Measurements from ENCODE around the gene CDS2.

Gene CDS2

DNA sequence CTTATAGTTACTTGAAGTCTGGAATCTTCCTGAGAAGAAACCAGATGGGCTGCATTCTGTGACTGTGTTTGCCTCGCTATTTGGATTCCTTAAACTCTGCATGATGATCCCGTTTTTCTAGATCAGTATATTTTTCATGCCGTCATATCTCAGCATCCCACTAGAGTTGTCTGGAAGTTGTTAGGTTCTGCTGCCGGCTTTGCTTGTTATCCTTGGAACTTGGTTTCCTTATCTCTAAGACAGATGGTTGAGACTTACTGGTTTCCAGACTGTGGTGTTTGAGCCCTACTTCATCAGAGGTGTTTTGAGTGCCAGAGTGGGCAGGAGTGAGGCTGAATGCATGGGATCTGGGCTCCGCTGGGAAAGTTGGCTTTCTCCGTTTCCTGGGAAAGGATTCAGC lies 50.3 kb downstream of the CDS2 start:
- TF ChIP-seq, protein P1, sequence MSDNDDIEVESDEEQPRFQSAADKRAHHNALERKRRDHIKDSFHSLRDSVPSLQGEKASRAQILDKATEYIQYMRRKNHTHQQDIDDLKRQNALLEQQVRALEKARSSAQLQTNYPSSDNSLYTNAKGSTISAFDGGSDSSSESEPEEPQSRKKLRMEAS (IDR thresholded peaks at IDR 0.05; ENCODE audit: low read depth, low read length), result no peak
- TF ChIP-seq MYC (IDR thresholded peaks at IDR 0.05; ENCODE audit: low read depth, low read length) (no peak), CTCF (IDR thresholded peaks at IDR 0.05; ENCODE audit: low read depth, low read length) (no peak), POLR2A (IDR thresholded peaks at IDR 0.05; ENCODE audit: extremely low read depth, insufficient read length) (no peak)
- H3K4me3 ChIP-seq (ENCODE audit: low read depth, low read length), result no peak overlapping the region
- no peak for DNase-seq (ENCODE audit: low read depth)

DNA sequence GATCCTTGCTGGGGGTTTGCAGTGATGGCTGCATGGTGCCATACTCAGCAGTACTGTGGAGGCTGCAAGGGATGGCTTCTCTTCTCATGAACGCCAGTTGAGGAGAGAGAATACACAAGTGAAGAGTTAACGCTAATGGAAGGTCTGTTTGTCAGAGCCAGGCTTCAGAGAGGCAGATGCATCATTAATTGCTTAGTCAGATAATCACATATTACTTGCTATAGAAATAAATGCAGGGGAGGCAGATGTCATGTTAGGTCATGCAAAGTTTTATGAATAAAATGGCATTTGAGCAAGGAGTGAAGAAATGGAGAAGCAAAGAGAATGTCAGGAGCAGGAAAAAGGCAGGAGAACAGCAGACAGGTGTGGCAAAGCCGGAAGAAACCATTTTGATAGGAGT lies 51.2 kb downstream of the CDS2 start:
- DNase-seq (ENCODE audit: low read depth), result no peak
- TF ChIP-seq MYC (IDR thresholded peaks at IDR 0.05; ENCODE audit: low read depth, low read length) (no peak), POLR2A (IDR thresholded peaks at IDR 0.05; ENCODE audit: extremely low read depth, insufficient read length) (no peak)
- TF ChIP-seq, protein P1 (IDR thresholded peaks at IDR 0.05; ENCODE audit: low read depth, low read length), result no peak
- H3K4me3 ChIP-seq (ENCODE audit: low read depth, low read length), result no peak overlapping the region

DNA sequence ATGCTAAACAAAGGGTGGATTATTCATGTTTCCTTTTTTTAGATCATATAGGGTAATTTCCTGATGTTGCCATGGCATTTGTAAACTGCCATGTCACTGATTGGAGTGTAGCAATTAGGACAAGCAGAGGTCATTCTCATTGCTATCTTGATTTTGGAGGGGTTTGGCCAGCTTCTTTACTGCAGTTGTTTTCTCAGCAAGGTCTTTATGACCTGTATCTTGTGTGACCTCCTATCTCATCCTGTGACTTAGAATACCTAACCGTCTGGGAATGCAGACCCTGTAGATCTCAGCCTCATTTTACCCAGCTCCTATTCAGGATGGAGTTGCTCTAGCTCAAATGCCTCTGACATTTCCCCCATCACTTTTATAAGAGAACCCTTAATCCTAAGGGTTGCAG lies 53.6 kb downstream of the CDS2 start:
- no peak overlapping the region for H3K4me3 ChIP-seq (ENCODE audit: low read depth, low read length)
- TF ChIP-seq, protein P1 (IDR thresholded peaks at IDR 0.05; ENCODE audit: low read depth, low read length), result no peak
- no peak for TF ChIP-seq MYC (IDR thresholded peaks at IDR 0.05; ENCODE audit: low read depth, low read length)
- no peak for TF ChIP-seq CTCF (IDR thresholded peaks at IDR 0.05; ENCODE audit: low read depth, low read length)
- no peak for TF ChIP-seq POLR2A (IDR thresholded peaks at IDR 0.05; ENCODE audit: extremely low read depth, insufficient read length)

DNA sequence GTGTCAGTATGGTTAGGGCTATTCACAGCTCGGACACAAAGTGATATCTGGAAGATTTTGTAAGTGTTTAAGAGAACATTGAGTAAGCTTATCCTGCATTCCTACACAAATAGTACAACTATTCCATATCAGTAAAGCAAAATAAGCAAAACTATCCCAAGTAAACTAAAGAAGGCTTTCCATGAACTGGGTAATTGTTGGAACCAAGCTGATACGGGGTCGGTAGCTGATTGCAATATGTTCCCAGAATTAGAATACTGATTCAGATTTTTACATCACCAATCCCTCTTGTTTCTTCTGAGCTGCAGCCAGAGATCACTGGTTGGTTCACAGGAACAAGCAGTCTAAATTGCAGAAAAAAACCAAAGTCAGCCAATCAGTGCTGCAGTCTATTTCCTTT lies 54.1 kb downstream of the CDS2 start:
- no peak for DNase-seq (ENCODE audit: low read depth)
- no peak overlapping the region for H3K4me3 ChIP-seq (ENCODE audit: low read depth, low read length)
- TF ChIP-seq CTCF (IDR thresholded peaks at IDR 0.05; ENCODE audit: low read depth, low read length) (no peak), MYC (IDR thresholded peaks at IDR 0.05; ENCODE audit: low read depth, low read length) (no peak), POLR2A (IDR thresholded peaks at IDR 0.05; ENCODE audit: extremely low read depth, insufficient read length) (no peak)
- TF ChIP-seq, protein P1 (IDR thresholded peaks at IDR 0.05; ENCODE audit: low read depth, low read length), result no peak

More for the DNA sequence above, 53.6 kb downstream of the CDS2 start:
- no peak for DNase-seq (ENCODE audit: low read depth)

GRCh38 chr20:5181492-5181891 lies 54.7 kb downstream of the CDS2 start:
- H3K4me3 ChIP-seq (ENCODE audit: low read depth, low read length), result no peak overlapping the region
- TF ChIP-seq CTCF (IDR thresholded peaks at IDR 0.05; ENCODE audit: low read depth, low read length), result no peak
- TF ChIP-seq, protein P1 (IDR thresholded peaks at IDR 0.05; ENCODE audit: low read depth, low read length), result no peak
- TF ChIP-seq MYC (IDR thresholded peaks at IDR 0.05; ENCODE audit: low read depth, low read length), result no peak
- TF ChIP-seq POLR2A (IDR thresholded peaks at IDR 0.05; ENCODE audit: extremely low read depth, insufficient read length), result no peak
- DNase-seq (ENCODE audit: low read depth), result no peak

DNA sequence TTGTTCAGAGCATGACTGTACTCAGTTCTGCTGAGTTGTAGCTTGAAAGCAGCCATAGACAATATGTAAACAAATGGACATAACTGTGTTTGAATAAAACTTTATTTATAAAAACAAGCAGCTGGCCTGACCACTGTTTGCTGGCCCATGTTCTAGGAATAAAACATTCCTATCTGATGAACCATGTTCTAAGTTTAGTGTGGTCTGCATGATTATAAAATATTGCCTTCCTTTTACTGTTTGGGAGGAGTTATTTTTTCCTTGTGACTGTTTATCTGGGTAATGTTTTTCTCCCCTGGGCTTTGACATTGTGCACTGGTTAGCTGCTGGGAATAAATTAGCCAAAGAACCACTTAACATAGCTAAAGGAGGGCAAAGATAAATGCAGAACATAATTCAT lies 55.1 kb downstream of the CDS2 start:
- no peak for DNase-seq (ENCODE audit: low read depth)
- H3K4me3 ChIP-seq (ENCODE audit: low read depth, low read length), result no peak overlapping the region
- TF ChIP-seq, protein P1 (IDR thresholded peaks at IDR 0.05; ENCODE audit: low read depth, low read length), result no peak
- no peak for TF ChIP-seq CTCF (IDR thresholded peaks at IDR 0.05; ENCODE audit: low read depth, low read length)
- no peak for TF ChIP-seq MYC (IDR thresholded peaks at IDR 0.05; ENCODE audit: low read depth, low read length)
- no peak for TF ChIP-seq POLR2A (IDR thresholded peaks at IDR 0.05; ENCODE audit: extremely low read depth, insufficient read length)

Data from NB4 (cell line).